Measurements from ENCODE around the gene A1CF.

DNA sequence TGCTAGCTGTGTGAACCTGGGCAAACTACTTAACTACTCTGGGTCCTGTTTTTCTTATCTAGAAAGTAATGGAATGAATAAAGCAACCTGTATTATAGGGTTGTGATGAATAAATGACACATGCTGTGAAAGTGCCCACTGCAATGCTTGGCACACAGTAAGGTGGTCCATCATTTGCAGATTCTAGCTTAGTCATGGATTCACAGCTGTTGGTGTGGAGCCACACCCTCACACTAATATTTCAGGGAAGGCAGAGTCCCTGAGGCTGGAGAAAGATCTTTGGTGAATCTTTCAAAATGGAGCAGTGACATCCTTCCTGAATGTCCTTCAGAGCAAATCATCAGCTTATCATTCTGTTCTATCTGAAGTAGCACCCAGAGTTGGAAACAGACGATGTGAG, 60.6 kb downstream of the A1CF start:
- TF ChIP-seq EZH2 (IDR thresholded peaks at IDR 0.05; ENCODE audit: low read length, unreplicated experiment), result no peak
- TF ChIP-seq, protein P1, sequence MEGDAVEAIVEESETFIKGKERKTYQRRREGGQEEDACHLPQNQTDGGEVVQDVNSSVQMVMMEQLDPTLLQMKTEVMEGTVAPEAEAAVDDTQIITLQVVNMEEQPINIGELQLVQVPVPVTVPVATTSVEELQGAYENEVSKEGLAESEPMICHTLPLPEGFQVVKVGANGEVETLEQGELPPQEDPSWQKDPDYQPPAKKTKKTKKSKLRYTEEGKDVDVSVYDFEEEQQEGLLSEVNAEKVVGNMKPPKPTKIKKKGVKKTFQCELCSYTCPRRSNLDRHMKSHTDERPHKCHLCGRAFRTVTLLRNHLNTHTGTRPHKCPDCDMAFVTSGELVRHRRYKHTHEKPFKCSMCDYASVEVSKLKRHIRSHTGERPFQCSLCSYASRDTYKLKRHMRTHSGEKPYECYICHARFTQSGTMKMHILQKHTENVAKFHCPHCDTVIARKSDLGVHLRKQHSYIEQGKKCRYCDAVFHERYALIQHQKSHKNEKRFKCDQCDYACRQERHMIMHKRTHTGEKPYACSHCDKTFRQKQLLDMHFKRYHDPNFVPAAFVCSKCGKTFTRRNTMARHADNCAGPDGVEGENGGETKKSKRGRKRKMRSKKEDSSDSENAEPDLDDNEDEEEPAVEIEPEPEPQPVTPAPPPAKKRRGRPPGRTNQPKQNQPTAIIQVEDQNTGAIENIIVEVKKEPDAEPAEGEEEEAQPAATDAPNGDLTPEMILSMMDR (conservative IDR thresholded peaks at IDR 0.05; ENCODE audit: low read depth, low read length), result no peak
- no peak for TF ChIP-seq EZH2phosphoT487 (IDR thresholded peaks at IDR 0.05; ENCODE audit: borderline replicate concordance, low read length)
